GM19240 (cell line): Measurements from ENCODE around the gene GPX1.
A peak's percentile ranks its signal among the peaks of the same experiment; 100 is the strongest.
"Not testable (repeated sequence)": the region's sequence is repeated elsewhere in the genome, so short reads cannot be mapped to it uniquely, and the experiment has no call there.

Source experiments
- DNase-seq: peaks from one replicate; pipeline ENCODE4 v3.0.0; 2011; ENCODE audit warnings: low spot score; ENCODE audit not compliant: insufficient read length

The GPX1 gene

GRCh38 chr3:49357443-49358216 is 523 bp downstream of the GPX1 start:
- not testable (repeated sequence) for DNase-seq

- DNase-seq, result not testable (repeated sequence)
Observed at GRCh38 chr3:49357095-49357442, 1.1 kb downstream of the GPX1 start.

- DNase-seq, result no peak
Observed at GRCh38 chr3:49352890-49353421, 5.2 kb downstream of the GPX1 start.

- DNase-seq, result no peak
Observed at GRCh38 chr3:49352281-49352680, 5.9 kb downstream of the GPX1 start.

GRCh38 chr3:49351521-49352011 is 6.6 kb downstream of the GPX1 start:
- DNase-seq, result no peak

- DNase-seq, result no peak
Observed at GRCh38 chr3:49349348-49350114, 8.6 kb downstream of the GPX1 start.

GRCh38 chr3:49348361-49348760 is 9.8 kb downstream of the GPX1 start:
- not testable (repeated sequence) for DNase-seq

- no peak for DNase-seq
Observed at GRCh38 chr3:49346797-49347251, 11.3 kb downstream of the GPX1 start.

- DNase-seq, result no peak
Observed at GRCh38 chr3:49343163-49343562, 15.0 kb downstream of the GPX1 start.

GRCh38 chr3:49341996-49342395 is 16.2 kb downstream of the GPX1 start:
- no peak for DNase-seq

GRCh38 chr3:49339941-49340800 is 18.0 kb downstream of the GPX1 start, which contains the start of gene USP4:
TSS of gene USP4 (minus strand) at chr3:49340053. CDS start at chr3:49340024, 29 bp downstream.
- peak; percentile 72 for DNase-seq

- DNase-seq, result no peak
Observed at GRCh38 chr3:49339581-49339940, 18.6 kb downstream of the GPX1 start.

GRCh38 chr3:49333916-49334633 is 24.1 kb downstream of the GPX1 start:
- DNase-seq, result no peak

GRCh38 chr3:49333091-49333490 is 25.1 kb downstream of the GPX1 start:
- no peak for DNase-seq

GRCh38 chr3:49329186-49329585 is 29.0 kb downstream of the GPX1 start:
- no peak for DNase-seq

- not testable (repeated sequence) for DNase-seq
Observed at GRCh38 chr3:49328350-49328749, 29.8 kb downstream of the GPX1 start.

- no peak for DNase-seq
Observed at GRCh38 chr3:49327485-49327884, 30.7 kb downstream of the GPX1 start.

GRCh38 chr3:49324768-49325167 is 33.4 kb downstream of the GPX1 start:
- DNase-seq, result no peak

GRCh38 chr3:49316696-49317457 is 41.3 kb downstream of the GPX1 start:
- no peak for DNase-seq
